ENCODE results near the gene UCP2. TPM values are rescaled to one million over a fixed set of nuclear protein-coding genes. Genes with fewer than 3 reads are reported as not detected.

Gene UCP2
- total and polyA plus RNA-seq, 10 of the 15 experiments (the other 5 are each of a cell fraction or from before 2014, with no cell fraction given), result 32.9 to 248 (median 154) TPM

DNA sequence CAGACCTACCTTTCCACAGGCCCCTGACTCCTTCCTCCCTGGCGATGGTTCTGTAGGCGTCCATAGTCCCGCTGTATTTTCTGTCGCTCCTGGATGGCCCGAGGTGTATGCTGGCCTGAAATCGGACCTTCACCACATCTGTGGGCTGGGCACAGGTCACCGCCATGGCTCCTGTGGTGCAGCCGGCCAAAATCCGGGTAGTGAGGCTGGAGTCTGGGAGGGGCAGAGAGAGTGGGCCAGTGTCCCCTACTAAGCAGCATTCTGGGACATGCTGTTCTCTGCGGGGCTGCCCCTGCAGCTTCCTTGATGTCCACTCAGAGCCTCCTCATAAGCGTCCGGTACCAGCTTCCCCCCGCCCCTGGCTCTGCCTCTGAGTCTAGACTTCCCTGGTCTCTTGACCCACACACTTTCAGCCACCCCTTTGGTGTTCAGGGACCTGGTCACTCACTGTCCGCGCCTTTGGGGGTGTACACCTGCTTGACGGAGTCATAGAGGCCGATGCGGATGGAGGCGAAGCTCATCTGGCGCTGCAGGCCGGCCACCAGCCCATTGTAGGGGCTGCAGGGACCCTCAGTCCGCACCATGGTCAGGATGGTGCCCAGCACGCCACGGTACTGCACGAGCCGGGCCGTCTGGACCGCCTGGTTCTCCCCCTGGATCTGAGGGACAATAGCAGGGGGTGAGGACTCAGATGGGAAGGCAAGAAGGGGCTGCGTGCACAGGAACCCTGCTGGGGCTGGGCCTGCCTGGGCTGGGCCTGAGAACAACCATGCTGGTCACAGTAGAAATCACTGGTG, 23.3 kb upstream of the UCP2 start:
- no peaks in the 10 kb centered on the region for H3K9me3 ChIP-seq (replicated peaks; ENCODE audit: control insufficient read depth, insufficient read depth, low read length)
- no peak overlapping the region for H3K9ac ChIP-seq (ENCODE audit: control insufficient read depth, insufficient read depth, low read length)
- H3K27me3 ChIP-seq (replicated peaks in 1 of 2; ENCODE audit: control insufficient read depth in 2 of 2, insufficient read depth in 2 of 2, low read length in 1 of 2), result no peaks in the 10 kb centered on the region
- no peak overlapping the region for H3K4me3 ChIP-seq
- no TSS peak for BruUV-seq (replicated peaks)
- no peak overlapping the region for H3K27ac ChIP-seq (ENCODE audit: control insufficient read depth, insufficient read depth)
- no peaks in the 10 kb centered on the region for H4K20me1 ChIP-seq (ENCODE audit: control insufficient read depth, insufficient read depth)
- ChIA-PET CTCF (interaction anchor here (0.9 to 2.4 kb wide), 2 partner anchors 11 to 14 kb away, joined by 3 to 11 read pairs; no protein-coding TSS in a partner anchor), POLR2A (no interaction called here), SMC1A (ENCODE audit: uncharacterized antibody, unreplicated experiment) (interaction anchor here (1.9 kb wide), 1 partner anchor 25 kb away, joined by 13 read pairs; no protein-coding TSS in a partner anchor), RAD21 (ENCODE audit: unreplicated experiment) (interaction anchor here (2.5 to 2.6 kb wide), 2 partner anchors 11 to 25 kb away, joined by 7 to 12 read pairs; partner anchors contain the start of gene UCP2)
- no peaks in the 10 kb centered on the region; a peak in 1 of 4 replicates for H3K36me3 ChIP-seq (ENCODE audit: control insufficient read depth in 2 of 2, insufficient read depth in 2 of 2, low read length in 1 of 2)
- WGBS (ENCODE audit: insufficient coverage, insufficient replicate concordance, low lambda C conversion rate, missing lambda C conversion rate), result 93% methylated on average over 29 of the region's 29 CpGs
- intact Hi-C loops (cut with micrococcal nuclease; ENCODE audit: unreplicated experiment), result no loop called here
- H3K4me1 ChIP-seq (ENCODE audit: control insufficient read depth, insufficient read depth, low read length), result peaks cover 10% of the 10 kb centered on the region
- ATAC-seq (no peak), DNase-seq (ENCODE audit: low read depth, low spot score) (no peak), FAIRE-seq (no peak)
- no peak overlapping the region for H2AFZ ChIP-seq (ENCODE audit: control insufficient read depth, low read depth, low read length)
- no peak overlapping the region for H3K4me2 ChIP-seq (ENCODE audit: control insufficient read depth, insufficient read depth)
- H3K79me2 ChIP-seq (ENCODE audit: control insufficient read depth, insufficient read depth, low read length), result no peaks in the 10 kb centered on the region
- in situ Hi-C loops (cut with MboI), result no loop called here
- TF ChIP-seq, protein P1, sequence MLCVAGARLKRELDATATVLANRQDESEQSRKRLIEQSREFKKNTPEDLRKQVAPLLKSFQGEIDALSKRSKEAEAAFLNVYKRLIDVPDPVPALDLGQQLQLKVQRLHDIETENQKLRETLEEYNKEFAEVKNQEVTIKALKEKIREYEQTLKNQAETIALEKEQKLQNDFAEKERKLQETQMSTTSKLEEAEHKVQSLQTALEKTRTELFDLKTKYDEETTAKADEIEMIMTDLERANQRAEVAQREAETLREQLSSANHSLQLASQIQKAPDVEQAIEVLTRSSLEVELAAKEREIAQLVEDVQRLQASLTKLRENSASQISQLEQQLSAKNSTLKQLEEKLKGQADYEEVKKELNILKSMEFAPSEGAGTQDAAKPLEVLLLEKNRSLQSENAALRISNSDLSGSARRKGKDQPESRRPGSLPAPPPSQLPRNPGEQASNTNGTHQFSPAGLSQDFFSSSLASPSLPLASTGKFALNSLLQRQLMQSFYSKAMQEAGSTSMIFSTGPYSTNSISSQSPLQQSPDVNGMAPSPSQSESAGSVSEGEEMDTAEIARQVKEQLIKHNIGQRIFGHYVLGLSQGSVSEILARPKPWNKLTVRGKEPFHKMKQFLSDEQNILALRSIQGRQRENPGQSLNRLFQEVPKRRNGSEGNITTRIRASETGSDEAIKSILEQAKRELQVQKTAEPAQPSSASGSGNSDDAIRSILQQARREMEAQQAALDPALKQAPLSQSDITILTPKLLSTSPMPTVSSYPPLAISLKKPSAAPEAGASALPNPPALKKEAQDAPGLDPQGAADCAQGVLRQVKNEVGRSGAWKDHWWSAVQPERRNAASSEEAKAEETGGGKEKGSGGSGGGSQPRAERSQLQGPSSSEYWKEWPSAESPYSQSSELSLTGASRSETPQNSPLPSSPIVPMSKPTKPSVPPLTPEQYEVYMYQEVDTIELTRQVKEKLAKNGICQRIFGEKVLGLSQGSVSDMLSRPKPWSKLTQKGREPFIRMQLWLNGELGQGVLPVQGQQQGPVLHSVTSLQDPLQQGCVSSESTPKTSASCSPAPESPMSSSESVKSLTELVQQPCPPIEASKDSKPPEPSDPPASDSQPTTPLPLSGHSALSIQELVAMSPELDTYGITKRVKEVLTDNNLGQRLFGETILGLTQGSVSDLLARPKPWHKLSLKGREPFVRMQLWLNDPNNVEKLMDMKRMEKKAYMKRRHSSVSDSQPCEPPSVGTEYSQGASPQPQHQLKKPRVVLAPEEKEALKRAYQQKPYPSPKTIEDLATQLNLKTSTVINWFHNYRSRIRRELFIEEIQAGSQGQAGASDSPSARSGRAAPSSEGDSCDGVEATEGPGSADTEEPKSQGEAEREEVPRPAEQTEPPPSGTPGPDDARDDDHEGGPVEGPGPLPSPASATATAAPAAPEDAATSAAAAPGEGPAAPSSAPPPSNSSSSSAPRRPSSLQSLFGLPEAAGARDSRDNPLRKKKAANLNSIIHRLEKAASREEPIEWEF (IDR thresholded peaks at IDR 0.05; ENCODE audit: insufficient replicate concordance, low read depth, low read length), result no peak
- no peak for TF ChIP-seq KAT2A (conservative IDR thresholded peaks at IDR 0.05; ENCODE audit: control insufficient read depth, low read depth, low read length)
- TF ChIP-seq RBBP5 (conservative IDR thresholded peaks at IDR 0.05), result no peak
- no peak for TF ChIP-seq SRF (IDR thresholded peaks at IDR 0.05; ENCODE audit: low read depth in 2 of 2, low read length in 2 of 2)
- TF ChIP-seq SPI1 (IDR thresholded peaks at IDR 0.05; ENCODE audit: borderline replicate concordance, insufficient read depth, low read depth, low read length), result no peak
- TF ChIP-seq ASH2L (IDR thresholded peaks at IDR 0.05; ENCODE audit: borderline replicate concordance, low read depth), result no peak
- TF ChIP-seq SUZ12 (IDR thresholded peaks at IDR 0.05; ENCODE audit: unreplicated experiment), result no peak
- TF ChIP-seq, protein P2, sequence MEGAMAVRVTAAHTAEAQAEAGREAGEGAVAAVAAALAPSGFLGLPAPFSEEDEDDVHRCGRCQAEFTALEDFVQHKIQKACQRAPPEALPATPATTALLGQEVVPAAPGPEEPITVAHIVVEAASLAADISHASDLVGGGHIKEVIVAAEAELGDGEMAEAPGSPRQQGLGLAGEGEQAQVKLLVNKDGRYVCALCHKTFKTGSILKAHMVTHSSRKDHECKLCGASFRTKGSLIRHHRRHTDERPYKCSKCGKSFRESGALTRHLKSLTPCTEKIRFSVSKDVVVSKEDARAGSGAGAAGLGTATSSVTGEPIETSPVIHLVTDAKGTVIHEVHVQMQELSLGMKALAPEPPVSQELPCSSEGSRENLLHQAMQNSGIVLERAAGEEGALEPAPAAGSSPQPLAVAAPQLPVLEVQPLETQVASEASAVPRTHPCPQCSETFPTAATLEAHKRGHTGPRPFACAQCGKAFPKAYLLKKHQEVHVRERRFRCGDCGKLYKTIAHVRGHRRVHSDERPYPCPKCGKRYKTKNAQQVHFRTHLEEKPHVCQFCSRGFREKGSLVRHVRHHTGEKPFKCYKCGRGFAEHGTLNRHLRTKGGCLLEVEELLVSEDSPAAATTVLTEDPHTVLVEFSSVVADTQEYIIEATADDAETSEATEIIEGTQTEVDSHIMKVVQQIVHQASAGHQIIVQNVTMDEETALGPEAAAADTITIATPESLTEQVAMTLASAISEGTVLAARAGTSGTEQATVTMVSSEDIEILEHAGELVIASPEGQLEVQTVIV (IDR thresholded peaks at IDR 0.05; ENCODE audit: borderline replicate concordance, partially characterized antibody), result no peak
- TF ChIP-seq STAT1 (conservative IDR thresholded peaks at IDR 0.05), result no peak
- no peak for TF ChIP-seq ZNF592 (IDR thresholded peaks at IDR 0.05)

All from GM12878 (cell line).